H7 (cell line): ENCODE results near the gene TOR4A. TPM values are rescaled to one million over a fixed set of nuclear protein-coding genes. Genes with fewer than 3 reads are reported as not detected.
A peak's percentile ranks its signal among the peaks of the same experiment; 100 is the strongest.

ENCODE experiments used
- DNase-seq: peaks from one replicate; pipeline ENCODE4 v3.0.0; 2012
- H3K27me3 ChIP-seq: 2 replicates; pipeline ENCODE4 v1.6.0; 2011; ENCODE audit warnings: mild to moderate bottlenecking, low read length; ENCODE audit not compliant: control insufficient read depth, insufficient read depth
- H3K36me3 ChIP-seq: replicated peaks from 2 replicates; pipeline ENCODE4 v1.5.1; 2011; ENCODE audit warnings: low read length; ENCODE audit not compliant: control insufficient read depth, insufficient read depth
- H3K4me3 ChIP-seq: 2 replicates; pipeline ENCODE4 v1.5.1; 2011; ENCODE audit warnings: low read depth, mild to moderate bottlenecking, control low read depth, low read length, moderate library complexity; ENCODE audit not compliant: insufficient read depth
- total RNA-seq: library from RNA; depleted of rRNA; stranded (reverse); fragments of >200 nt; shearing (Covaris generic); gene quantifications from 2 replicates; pipeline ENCODE4 v1.2.3, GENCODE V29; 2014

The TOR4A gene
- total RNA-seq, 1 experiment from 2014 or later: 21.3 TPM

GRCh38 chr9:137270929-137271695 lies 6.4 kb upstream of the TOR4A start:
- peak; percentile 61 for DNase-seq
- peaks cover 19% of the 10 kb centered on the region for H3K36me3 ChIP-seq
- no peak overlapping the region for H3K4me3 ChIP-seq
- H3K27me3 ChIP-seq: no peaks in the 10 kb centered on the region

GRCh38 chr9:137271696-137272076 lies 5.8 kb upstream of the TOR4A start:
- DNase-seq: peak; percentile 57
- peaks cover 19% of the 10 kb centered on the region for H3K36me3 ChIP-seq
- no peak overlapping the region for H3K4me3 ChIP-seq

GRCh38 chr9:137272241-137273094 lies 5.1 kb upstream of the TOR4A start:
- Histone ChIP-seq H3K27me3 (no peaks in the 10 kb centered on the region), H3K36me3 (peaks cover 18% of the 10 kb centered on the region), H3K4me3 (no peak overlapping the region)
- peak; percentile 67 for DNase-seq

More at GRCh38 chr9:137271696-137272076, 5.8 kb upstream of the TOR4A start:
- no peaks in the 10 kb centered on the region for H3K27me3 ChIP-seq

- peaks cover 17% of the 10 kb centered on the region for H3K36me3 ChIP-seq
- peak; percentile 88 for DNase-seq
- no peak overlapping the region for H3K4me3 ChIP-seq
- no peaks in the 10 kb centered on the region for H3K27me3 ChIP-seq
These were observed 4.4 kb upstream of the TOR4A start for GRCh38 chr9:137273095-137273490.

GRCh38 chr9:137273611-137274320 lies 3.8 kb upstream of the TOR4A start:
- DNase-seq: peak; percentile 59
- H3K4me3 ChIP-seq: no peak overlapping the region
- H3K27me3 ChIP-seq: no peaks in the 10 kb centered on the region
- H3K36me3 ChIP-seq: peaks cover 13% of the 10 kb centered on the region

GRCh38 chr9:137275203-137275587 lies 2.3 kb upstream of the TOR4A start:
- Histone ChIP-seq H3K27me3 (no peaks in the 10 kb centered on the region), H3K4me3 (no peak overlapping the region), H3K36me3 (peaks cover 4% of the 10 kb centered on the region)
- DNase-seq: no peak

GRCh38 chr9:137275588-137276472 lies 1.7 kb upstream of the TOR4A start:
- DNase-seq: peak; percentile 69
- Histone ChIP-seq H3K36me3 (peaks cover 4% of the 10 kb centered on the region), H3K27me3 (no peaks in the 10 kb centered on the region), H3K4me3 (no peak overlapping the region)

GRCh38 chr9:137276473-137277328 lies 825 bp upstream of the TOR4A start:
- H3K27me3 ChIP-seq: no peaks in the 10 kb centered on the region
- peaks cover 2% of the 10 kb centered on the region for H3K36me3 ChIP-seq
- DNase-seq: peak; percentile 91
- H3K4me3 ChIP-seq: peak overlapping the region; percentile 60

GRCh38 chr9:137278061-137278701 lies 655 bp downstream of the TOR4A start:
- H3K36me3 ChIP-seq: no peaks in the 10 kb centered on the region; the same call in 1 of the 2 replicates
- H3K4me3 ChIP-seq: peak overlapping the region; percentile 60
- peak; percentile 84 for DNase-seq
- no peaks in the 10 kb centered on the region for H3K27me3 ChIP-seq

GRCh38 chr9:137278721-137279711 lies 1.5 kb downstream of the TOR4A start:
- Histone ChIP-seq H3K36me3 (no peaks in the 10 kb centered on the region; the same call in 1 of the 2 replicates), H3K27me3 (no peaks in the 10 kb centered on the region), H3K4me3 (peak overlapping the region; percentile 60)
- DNase-seq: peak; percentile 80

GRCh38 chr9:137279741-137280473 lies 2.4 kb downstream of the TOR4A start:
- Histone ChIP-seq H3K4me3 (no peak overlapping the region), H3K27me3 (no peaks in the 10 kb centered on the region), H3K36me3 (no peaks in the 10 kb centered on the region)
- DNase-seq: peak; percentile 56
